DOHH2 (cell line): Measurements from ENCODE around the gene RNF224.

Experiments
- H3F3A ChIP-seq: fragments of 200-600 bp; sonication (generic), shearing (Covaris generic); 2 replicates; pipeline ENCODE4 v1.6.0; 2016; ENCODE audit warnings: antibody characterized with exemption, mild to moderate bottlenecking; ENCODE audit not compliant: control insufficient read depth, insufficient read depth
- H3K27ac ChIP-seq: fragments of 200-600 bp; sonication (generic); 2 replicates; pipeline ENCODE4 v1.5.1; 2014; ENCODE audit warnings: low read depth, mild to moderate bottlenecking, low read length, moderate library complexity
- H3K27me3 ChIP-seq: fragments of 200-600 bp; sonication (generic); 2 replicates; pipeline ENCODE4 v1.6.1; 2014; ENCODE audit warnings: mild to moderate bottlenecking, low read length, mixed read lengths; ENCODE audit not compliant: control insufficient read depth
- H3K36me3 ChIP-seq: fragments of 200-600 bp; sonication (generic); 2 replicates; pipeline ENCODE4 v1.6.1; 2014; ENCODE audit warnings: mild to moderate bottlenecking, low read length, moderate library complexity, mixed read lengths; ENCODE audit not compliant: control insufficient read depth
- H3K4me1 ChIP-seq: fragments of 200-600 bp; sonication (generic); 2 replicates; pipeline ENCODE4 v1.6.1; 2014; ENCODE audit warnings: mild to moderate bottlenecking, low read length, mixed read lengths; ENCODE audit not compliant: control insufficient read depth
- H3K4me2 ChIP-seq: fragments of 200-600 bp; sonication (generic); 2 replicates; pipeline ENCODE4 v1.6.0; 2014; ENCODE audit warnings: mild to moderate bottlenecking, low read length, moderate library complexity
- H3K4me3 ChIP-seq: fragments of 200-600 bp; sonication (generic); 2 replicates; pipeline ENCODE4 v1.5.1; 2014; ENCODE audit warnings: mild to moderate bottlenecking, low read length, mixed read lengths
- H3K79me2 ChIP-seq: fragments of 200-600 bp; sonication (generic); 2 replicates; pipeline ENCODE4 v1.6.1; 2014; ENCODE audit warnings: mild to moderate bottlenecking, low read length, mixed read lengths; ENCODE audit not compliant: control insufficient read depth
- H3K9me2 ChIP-seq: fragments of 200-600 bp; sonication (generic); replicated peaks from 2 replicates; pipeline ENCODE4 v1.6.1; 2014; ENCODE audit warnings: mild to moderate bottlenecking, low read length, mixed read lengths; ENCODE audit not compliant: control insufficient read depth
- H3K9me3 ChIP-seq: fragments of 200-600 bp; sonication (generic); 2 replicates; pipeline ENCODE4 v1.6.1; 2014; ENCODE audit warnings: antibody characterized with exemption, low read length, mixed read lengths; ENCODE audit not compliant: control insufficient read depth, insufficient read depth
- H4K20me1 ChIP-seq: fragments of 200-600 bp; sonication (generic); 2 replicates; pipeline ENCODE4 v1.6.0; 2014; ENCODE audit warnings: low read depth, mild to moderate bottlenecking, antibody characterized with exemption, low read length, moderate library complexity; ENCODE audit not compliant: control insufficient read depth, insufficient read depth
- EZH2phosphoT487 ChIP-seq: fragments of 200-600 bp; sonication (generic); IDR thresholded peaks from 2 replicates; pipeline ENCODE4 v1.6.1; 2017; ENCODE audit warnings: borderline replicate concordance, mild to moderate bottlenecking, antibody characterized with exemption, low read length, moderate library complexity, mixed read lengths
- TF ChIP-seq, protein P1 (sequence below): fragments of 200-600 bp; sonication (generic); IDR thresholded peaks from one replicate; pipeline ENCODE4 v1.5.1; 2014; ENCODE audit warnings: antibody characterized with exemption, mild to moderate bottlenecking, low read depth, low read length; ENCODE audit not compliant: poor library complexity, severe bottlenecking

Gene RNF224

GRCh38 chr9:137226338-137227053, 806 bp upstream of the RNF224 start:
- Histone ChIP-seq H3K79me2 (peaks cover 5% of the 10 kb centered on the region), H3K9me3 (no peaks in the 10 kb centered on the region), H3K27me3 (peaks cover 13% of the 10 kb centered on the region), H3K4me2 (no peak overlapping the region), H3K9me2 (no peaks in the 10 kb centered on the region), H3K4me3 (no peak overlapping the region), H3F3A (peaks cover 6% of the 10 kb centered on the region), H3K36me3 (no peaks in the 10 kb centered on the region), H3K4me1 (peaks cover 35% of the 10 kb centered on the region), H3K27ac (no peak overlapping the region), H4K20me1 (no peaks in the 10 kb centered on the region)
- TF ChIP-seq, protein P1, sequence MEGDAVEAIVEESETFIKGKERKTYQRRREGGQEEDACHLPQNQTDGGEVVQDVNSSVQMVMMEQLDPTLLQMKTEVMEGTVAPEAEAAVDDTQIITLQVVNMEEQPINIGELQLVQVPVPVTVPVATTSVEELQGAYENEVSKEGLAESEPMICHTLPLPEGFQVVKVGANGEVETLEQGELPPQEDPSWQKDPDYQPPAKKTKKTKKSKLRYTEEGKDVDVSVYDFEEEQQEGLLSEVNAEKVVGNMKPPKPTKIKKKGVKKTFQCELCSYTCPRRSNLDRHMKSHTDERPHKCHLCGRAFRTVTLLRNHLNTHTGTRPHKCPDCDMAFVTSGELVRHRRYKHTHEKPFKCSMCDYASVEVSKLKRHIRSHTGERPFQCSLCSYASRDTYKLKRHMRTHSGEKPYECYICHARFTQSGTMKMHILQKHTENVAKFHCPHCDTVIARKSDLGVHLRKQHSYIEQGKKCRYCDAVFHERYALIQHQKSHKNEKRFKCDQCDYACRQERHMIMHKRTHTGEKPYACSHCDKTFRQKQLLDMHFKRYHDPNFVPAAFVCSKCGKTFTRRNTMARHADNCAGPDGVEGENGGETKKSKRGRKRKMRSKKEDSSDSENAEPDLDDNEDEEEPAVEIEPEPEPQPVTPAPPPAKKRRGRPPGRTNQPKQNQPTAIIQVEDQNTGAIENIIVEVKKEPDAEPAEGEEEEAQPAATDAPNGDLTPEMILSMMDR, result no peak
- no peak for TF ChIP-seq EZH2phosphoT487

GRCh38 chr9:137227853-137228505, 677 bp downstream of the RNF224 start:
- Histone ChIP-seq H3K9me3 (no peaks in the 10 kb centered on the region), H3K4me3 (no peak overlapping the region), H3K36me3 (no peaks in the 10 kb centered on the region), H3K27me3 (peaks cover 13% of the 10 kb centered on the region), H3K27ac (no peak overlapping the region), H4K20me1 (no peaks in the 10 kb centered on the region), H3K79me2 (peaks cover 5% of the 10 kb centered on the region), H3F3A (peaks cover 6% of the 10 kb centered on the region), H3K9me2 (no peaks in the 10 kb centered on the region), H3K4me1 (peaks cover 28% of the 10 kb centered on the region), H3K4me2 (no peak overlapping the region)
- no peak for TF ChIP-seq EZH2phosphoT487
- TF ChIP-seq, protein P1, result peak; percentile 2

DNA sequence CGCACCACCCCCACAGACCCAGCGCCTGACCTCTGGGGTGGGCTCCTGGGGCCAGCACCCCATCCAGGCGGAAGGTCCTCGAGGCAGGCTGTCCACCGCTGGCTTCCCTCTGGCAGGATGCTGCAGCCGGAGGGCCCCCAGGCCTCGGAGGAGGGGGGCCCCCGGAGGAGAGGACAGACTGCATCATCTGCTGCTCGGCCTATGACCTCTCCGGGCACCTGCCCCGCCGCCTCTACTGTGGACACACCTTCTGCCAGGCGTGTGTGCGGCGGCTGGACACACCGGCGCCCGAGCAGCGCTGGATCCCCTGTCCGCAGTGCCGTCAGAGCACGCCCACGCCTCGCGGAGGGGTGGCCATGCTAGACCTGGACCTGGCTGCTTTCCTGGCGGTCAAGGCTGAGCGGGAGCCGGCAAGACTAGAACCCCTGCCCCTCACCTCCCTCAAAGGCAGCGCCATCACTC, 1.2 kb downstream of the RNF224 start:
- no peak overlapping the region for H3K27ac ChIP-seq
- H3K4me2 ChIP-seq, result no peak overlapping the region
- no peak for TF ChIP-seq EZH2phosphoT487
- TF ChIP-seq, protein P1, result no peak

More for the DNA sequence above, 1.2 kb downstream of the RNF224 start:
- H3K36me3 ChIP-seq, result no peaks in the 10 kb centered on the region
- H3K4me3 ChIP-seq, result no peak overlapping the region
- peaks cover 5% of the 10 kb centered on the region for H3K79me2 ChIP-seq
- no peaks in the 10 kb centered on the region for H3K9me2 ChIP-seq
- H3K27me3 ChIP-seq, result peaks cover 13% of the 10 kb centered on the region
- peaks cover 6% of the 10 kb centered on the region for H3F3A ChIP-seq
- peaks cover 25% of the 10 kb centered on the region for H3K4me1 ChIP-seq
- no peaks in the 10 kb centered on the region for H3K9me3 ChIP-seq
- no peaks in the 10 kb centered on the region for H4K20me1 ChIP-seq
